AML-193 (cell line): Measurements from ENCODE around the gene STAMBP.
"Not testable (repeated sequence)": the region's sequence is repeated elsewhere in the genome, so short reads cannot be mapped to it uniquely, and the experiment has no call there.

Source experiments
- DNase-seq, 2 experiments: peaks; one replicate each; lab custom pipeline; 2025; lab: John Stamatoyannopoulos, UW

Gene STAMBP

DNA sequence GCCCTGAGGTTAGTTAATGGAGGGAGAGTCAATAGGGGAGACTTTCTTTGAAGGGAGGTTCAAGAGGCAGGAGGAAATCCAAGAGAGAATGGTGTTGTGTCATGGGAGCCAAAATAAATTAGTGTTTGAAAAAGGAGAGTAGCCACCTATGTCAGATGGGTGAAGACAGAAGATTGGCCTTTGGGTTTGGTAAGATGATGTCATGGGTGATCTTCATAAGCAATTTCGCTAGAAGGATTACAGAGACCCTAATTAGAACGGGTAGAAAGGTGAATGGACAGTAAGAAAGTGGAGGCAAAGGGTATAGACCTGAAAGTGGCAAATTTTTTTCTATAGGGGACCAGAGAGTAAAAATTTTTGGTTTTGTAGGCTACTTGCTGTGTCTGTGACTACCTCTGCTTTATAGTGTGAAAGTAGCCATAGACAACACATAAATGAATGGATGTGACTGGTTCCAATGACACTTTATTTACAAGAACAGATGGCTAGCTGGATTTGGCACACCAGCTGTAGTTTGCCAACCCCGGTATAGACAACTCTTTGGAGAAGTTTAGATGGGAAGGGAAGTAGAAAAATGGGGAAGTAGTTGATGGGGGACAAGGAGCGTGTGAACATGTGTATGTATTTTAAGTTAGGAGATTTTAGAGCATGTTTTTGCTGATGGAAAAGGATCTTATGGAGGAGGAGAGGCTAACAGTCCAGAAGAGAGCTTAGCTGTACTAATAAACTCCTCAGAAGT lies 9.3 kb downstream of the STAMBP start:
- peak; percentile 53 to 66 for DNase-seq

DNA sequence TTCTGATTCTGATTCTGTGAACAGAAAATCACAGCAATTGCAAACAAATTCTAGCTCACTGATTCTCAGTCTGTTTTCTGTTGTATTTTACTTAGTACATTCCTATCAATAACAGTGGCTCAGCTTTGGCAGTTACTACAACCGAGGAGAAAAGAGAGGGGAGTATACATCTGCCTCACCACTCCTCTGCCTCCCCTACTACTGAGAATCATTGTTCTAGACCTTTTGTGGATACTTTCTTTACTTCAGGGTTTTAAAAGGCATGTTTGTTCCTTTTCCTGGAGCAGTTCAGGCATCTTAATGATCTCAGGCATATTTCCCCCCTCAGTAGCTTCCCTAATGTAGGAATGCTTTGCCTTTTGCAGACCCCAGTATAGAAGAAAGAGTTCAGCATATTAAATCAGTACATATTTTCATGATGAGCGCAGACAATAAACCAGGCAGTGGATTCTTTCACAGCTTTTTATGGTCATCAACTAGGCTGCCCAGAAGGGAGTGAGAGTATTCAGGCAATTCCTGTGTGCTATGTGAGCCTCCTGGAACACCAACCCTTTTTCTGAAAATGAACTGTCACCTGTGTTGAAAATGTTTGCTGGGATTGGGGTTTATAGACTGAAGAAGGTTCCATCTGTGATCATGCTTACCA lies 10.3 kb downstream of the STAMBP start:
- DNase-seq = no peak

DNA sequence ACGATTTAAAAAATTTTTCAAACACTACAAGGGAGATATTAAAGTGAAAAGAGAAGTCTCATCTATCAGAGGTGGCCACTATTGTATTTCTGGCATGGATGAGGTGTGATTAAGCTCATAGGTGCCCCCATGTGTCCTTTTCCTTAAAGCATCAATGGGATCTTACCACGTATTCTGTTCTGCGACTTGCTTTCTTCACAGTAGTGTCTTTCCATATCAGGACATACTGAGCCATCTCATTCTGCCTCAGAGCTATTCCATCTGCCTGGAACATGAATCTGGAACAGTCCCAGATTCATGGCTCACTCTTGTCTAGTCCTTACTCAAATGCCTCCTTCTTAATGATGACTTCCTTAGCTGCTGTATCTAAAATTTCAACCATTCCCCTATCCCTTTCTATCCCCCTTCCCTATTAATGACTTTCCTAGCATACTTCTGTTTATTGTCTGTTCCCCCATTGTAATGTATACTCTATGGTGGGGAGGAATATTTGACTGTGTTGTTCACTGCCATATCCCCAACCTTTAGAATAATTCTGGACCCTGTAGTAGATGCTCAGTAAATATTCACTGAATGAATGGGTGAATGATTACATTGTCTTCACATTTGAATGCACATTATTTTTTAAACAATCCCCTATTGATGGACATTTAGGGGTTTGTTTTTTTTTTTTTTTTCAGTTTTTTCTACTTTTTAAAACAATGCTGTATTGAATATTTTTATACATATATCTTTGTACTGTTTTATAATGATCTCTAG lies 11.1 kb downstream of the STAMBP start:
- DNase-seq = no peak

DNA sequence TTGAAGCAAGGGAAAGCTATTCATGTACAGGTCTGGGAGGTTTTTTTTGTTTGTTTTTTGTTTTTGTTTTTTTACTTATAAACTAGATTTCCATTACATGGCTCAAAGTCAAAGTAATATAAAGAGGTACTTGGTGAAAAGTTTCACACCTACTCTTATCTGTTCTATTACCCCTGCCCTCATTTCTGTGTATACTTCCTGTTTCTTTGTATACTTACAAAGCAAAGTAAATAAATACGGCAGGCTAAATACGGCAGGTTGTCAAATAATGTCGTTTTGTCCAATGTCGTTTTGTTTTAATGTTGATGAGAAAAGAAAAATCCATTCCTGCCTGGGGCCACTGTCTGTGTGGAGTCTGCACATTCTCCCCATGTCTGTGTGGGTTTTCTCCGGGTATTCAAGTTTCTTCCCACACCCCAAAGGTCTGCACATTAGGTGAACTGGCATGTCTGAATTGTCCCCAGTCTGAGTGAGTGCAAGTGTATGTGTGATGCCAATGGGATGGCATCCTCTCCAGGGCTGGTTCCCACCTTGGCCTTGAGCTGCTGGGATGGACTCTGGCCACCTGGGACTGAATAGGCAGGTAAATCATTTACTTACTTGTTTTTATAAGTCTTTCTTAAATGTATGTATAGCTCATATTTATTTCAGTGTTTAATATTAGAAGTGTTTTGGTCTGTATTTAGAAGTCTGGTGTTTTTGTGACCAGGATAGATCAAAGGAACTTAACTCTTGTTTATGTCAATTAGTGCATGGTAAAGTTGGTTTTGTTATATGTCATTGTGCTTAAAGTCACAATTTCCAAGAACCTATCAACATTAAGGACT lies 13.4 kb downstream of the STAMBP start:
- DNase-seq = no peak

DNA sequence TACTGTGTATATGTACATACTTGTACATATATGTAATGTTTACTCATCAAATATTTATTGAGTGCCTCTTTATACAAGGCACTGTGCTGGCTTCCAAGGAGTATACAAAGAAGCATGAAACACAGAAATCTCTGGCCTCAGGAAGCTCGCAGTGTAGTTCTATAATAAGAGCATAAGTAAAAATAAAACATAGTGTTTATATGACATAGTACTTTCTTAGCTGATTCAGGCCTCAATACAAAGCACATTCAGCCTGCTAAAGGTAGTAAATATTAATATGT lies 13.9 kb downstream of the STAMBP start:
- DNase-seq = no peak

DNA sequence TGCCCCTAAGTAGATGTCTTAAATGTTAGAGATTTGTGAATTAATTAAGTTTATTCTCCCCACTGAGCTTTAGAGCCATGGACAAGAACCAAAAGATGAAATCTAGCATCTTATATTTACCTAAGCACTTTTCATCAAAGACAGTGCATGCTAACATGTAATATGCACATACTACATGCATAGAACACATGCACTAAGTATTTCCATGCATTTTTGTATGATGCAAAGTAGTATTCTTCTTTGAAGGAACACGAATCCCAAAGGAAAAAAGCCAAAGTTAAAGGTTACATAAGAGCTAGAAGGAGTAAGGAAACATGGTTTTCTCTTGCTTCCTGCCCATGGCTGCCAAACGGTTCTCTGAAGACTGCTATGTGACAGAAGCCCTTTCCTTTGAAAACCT lies 15.3 kb downstream of the STAMBP start:
- DNase-seq = no peak

DNA sequence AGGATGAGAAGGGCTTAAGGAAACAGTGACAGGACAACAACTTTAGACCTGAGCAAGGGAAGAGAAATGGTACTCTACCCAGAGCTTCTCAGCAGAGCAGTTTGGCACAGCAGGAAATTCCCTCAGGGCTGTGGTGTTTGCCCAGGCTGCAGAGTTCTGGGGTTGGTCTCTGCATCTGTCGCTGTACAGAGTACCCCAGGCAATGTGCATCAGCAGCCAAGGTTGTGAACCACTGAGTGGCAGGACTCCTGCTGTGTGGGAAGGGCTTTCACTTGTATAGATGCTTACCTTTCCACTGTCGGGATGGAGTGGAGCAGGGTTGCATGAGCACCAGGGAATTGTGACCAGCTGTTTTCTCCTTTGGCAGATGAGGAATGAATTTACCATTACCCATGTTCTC lies 21.2 kb downstream of the STAMBP start:
- no peak for DNase-seq

DNA sequence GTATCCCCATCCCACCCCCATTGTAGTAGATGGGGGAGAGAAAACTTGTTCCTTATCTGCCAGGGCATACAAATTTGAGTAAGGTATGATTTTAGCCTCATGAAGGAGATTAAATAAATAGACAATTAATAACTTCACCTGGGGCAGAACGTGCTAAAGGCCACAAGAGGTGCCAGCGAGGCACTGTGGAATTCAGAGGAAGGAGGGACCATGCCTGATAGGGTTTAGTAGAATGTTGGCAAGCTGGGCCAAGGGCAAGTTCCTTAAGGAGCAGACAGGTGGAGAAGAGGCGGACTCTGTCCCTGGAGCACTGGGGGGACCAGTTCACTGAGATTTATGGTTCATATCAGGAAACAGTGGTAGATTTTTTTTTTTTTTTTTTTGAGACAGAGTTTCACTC lies 22.5 kb downstream of the STAMBP start:
- DNase-seq = peak; percentile 18 to 31

DNA sequence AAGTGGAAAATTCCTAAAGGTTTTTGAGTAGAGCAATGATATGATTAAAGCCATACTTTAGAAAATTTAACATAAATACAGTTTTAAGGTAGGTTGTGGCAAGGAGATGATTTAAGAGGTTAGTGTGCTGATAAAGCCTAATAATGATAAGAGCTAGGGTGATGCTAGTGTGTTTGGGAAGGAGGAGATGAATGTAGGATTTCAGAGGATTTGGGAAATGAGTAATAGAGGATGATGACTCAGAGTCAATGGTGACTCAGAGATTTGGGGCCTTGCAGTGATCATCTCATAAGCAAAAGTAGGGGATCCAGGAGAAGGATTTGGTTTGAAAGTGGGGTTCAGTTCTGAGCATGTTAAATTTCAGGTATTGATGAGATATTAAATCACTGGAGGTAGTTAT lies 23.3 kb downstream of the STAMBP start:
- DNase-seq = no peak

DNA sequence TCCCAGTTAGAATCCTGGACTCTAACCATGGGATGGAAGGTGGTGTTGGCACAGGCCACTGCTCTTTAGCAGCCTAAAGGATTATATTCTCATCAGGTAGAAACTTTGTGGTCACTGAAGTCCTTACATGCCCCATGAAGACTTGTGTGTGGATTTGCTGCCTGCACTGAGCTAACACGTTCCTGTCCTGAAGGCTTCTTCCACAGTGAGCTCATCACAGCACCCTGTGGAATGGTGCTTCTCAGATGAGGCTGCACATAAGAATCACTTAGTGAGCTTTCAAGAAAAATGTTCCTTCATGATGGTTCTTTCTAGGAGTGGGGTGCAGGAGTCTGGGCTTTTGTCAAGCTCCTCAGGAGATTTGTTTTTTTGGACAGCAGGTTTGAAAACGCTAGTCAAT lies 26.8 kb downstream of the STAMBP start:
- no peak for DNase-seq

DNA sequence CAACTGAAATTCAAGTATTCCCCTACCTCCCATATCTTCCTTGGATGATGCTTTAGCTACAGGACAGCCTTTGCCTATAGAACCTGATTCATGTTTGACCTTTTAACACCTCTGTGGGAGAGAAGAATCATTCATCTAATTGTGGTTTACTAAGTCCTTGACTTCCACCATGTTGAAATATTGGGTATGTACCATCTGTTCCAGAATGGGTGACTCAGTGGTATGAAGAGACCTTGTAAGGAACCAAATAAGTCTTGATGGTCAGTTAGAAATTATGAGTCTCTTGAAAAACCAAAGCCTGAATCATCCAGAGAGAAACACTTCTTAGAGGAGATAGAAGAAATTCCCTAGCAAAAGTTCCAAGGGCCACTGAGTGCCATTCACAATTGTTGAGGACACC lies 27.5 kb downstream of the STAMBP start:
- no peak for DNase-seq

DNA sequence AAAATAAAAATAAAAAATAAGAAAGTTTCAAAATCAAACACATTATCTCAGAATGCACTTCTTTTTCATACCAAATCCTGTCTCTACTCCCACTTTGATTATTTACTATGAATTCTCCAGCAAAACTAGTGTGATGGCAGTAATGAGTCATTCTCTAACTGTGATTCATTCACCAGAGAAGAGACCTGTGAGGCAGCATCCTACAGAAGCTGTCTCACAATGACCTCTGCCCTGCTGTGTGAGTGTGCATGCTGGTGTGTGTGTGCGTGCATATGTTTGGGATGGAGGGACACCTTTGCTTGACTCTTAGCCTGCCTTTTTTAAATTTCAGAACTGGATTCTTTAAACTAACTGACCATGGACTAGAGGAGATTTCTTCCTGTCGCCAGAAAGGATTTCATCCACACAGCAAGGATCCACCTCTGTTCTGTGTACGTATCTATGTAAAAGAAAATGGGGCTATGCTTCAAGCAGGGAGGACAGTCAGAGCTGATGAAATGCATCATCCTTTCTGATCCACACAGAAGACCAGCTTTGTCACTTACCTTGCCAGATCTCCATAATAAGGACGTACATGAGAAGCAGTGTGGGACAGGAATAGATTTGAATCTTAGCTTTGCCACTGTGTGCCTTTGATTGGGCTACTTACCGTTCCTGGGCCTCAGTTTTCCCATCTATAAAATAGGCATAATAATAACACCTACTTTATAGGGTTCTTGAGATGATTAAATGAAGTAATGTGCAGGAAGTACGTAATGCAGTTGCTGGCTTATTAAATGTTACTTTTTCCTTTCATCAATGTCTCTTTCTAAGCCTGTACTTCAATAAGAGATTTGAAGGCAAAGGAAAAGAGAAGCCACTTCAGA lies 31.2 kb downstream of the STAMBP start:
- DNase-seq = no peak

DNA sequence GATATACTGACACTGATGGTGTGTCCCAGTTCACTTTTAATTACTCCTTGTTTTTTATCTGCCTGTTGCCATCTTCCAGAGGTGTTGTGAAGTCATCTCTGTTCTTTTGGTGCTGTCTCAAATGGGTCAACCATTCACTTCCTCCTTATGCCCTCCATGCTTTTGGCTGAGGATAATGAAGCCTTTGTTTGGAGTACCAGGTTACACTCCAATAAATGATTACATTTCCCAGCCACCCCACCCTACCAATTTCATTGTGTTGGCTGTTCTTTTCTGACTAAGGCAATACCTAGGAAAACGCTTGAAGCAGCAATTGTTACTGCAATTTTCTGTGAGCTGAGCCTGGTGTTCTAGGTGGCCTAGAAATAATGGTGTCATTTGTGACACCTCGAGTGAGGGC lies 34.2 kb downstream of the STAMBP start:
- DNase-seq = no peak

DNA sequence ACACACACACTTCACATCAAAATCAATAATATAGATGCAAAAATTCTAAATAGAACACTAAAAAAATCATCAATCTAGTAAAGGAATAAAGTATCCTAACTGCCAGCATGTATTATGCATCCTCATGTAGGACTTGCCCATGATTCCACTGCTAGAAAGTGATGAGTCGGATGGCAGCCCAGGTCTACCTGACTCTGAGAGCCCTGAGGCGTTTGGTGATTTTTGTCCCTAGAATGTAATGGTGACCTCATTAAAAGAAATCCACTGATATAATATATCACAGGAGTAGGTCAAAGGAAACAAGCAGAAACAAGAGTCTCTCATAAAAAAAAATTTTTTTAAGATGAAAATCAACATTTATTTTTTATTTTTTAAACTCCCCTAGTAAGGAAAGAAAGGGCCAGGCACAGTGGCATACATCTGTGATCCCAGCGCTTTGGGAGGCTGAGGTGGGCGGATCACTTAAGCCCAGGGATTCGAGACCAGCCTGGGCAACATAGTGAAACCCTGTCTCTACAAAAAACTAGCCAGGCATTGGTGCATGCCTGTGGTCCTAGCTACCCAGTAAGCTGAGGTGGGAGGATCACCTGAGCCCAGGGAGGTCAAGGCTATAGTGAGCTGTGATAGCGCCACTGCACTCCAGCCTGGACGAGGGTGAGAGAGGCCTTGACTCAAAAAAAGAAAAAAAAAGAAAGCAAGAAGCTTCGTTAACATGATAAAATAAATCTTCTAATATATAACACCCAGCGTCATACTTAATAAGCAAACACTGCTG lies 39.6 kb downstream of the STAMBP start:
- no peak for DNase-seq

DNA sequence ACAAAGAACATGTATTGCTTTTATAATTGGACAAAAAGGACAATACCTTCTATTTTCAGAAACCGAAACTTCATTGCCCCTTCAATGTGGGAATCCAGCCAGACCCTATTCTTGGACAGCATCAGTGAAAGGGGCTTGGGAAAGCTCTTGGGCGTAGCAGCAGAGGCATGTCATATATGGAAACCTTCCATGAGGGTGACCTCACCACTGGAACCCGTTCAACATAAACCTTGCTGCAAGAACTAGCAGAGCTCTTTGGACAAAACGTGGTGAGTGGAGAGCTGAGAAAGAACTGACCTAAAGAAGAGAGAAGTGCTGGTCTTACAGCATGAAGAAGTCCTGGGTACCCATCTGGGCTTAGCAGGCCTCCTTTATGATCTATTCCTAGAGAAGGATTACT lies 41.3 kb downstream of the STAMBP start:
- no peak for DNase-seq

DNA sequence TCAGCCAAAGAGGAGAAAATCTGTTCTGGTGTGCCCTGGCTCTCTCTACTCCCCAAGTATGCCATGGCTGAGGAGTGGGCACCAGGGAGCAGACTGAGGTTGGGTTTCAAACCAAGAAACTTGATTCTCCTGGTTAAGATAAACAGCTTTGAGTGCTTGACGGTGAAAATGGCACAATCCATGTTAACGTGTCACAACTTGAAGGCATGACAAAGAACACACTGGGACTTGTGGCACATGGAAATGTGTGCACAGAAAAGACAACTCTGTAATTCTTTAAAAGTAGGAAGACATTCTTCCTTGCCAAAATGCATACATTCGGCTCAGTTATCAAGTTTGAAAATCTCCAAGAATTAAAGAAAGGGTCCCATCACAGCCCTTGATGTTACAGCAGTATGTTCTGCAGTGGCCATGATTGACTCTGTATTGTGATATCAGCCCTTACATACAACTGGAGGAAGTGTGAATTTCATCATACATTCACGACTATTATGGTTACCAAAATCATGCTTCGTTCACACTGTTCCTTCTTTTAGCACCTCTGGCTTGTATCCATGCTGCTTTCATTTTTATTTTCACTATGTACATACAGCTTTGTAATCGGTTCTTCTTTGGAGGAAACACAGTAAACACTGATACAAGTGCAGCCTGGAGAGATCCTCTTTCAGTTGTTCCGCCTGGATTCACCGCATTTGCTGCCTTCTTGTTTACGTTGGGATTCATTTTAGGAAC lies 48.5 kb downstream of the STAMBP start:
- DNase-seq = peak; percentile 71 to 74

DNA sequence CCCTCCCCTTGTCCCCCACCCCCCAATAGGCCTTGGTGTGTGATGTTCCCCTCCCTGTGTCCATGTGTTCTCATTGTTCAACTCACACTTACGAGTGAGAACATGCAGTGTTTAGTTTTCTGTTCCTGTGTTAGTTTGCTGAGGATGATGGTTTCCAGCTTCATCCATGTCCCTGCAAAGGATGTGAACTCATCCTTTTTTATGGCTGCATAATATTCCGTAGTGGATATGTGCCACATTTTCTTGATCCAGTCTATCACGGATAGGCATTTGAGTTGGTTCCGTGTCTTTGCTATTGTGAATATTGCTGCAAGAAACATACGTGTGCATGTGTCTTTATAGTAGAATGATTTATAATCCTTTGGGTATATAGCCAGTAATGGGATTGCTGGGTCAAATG lies 49.2 kb downstream of the STAMBP start:
- not testable (repeated sequence) for DNase-seq

DNA sequence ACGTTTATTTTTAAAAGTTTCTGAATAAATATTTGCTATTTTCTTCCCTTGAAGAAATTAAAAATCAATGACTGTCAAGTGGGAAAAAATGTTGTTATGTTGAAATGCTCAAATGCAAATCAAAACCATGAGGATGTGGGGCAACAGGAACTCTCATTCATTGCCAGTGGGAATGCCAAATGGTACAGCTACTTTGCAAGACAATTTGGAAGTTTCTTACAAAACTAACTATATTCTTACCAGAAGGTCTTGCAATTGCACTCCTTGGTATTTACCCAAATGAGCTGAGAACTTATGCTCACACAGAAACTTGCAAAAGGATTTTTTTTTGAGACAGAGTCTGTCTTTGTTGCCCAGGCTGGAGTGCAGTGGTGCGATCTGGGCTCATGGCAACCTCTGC lies 56.6 kb downstream of the STAMBP start:
- no peak for DNase-seq

DNA sequence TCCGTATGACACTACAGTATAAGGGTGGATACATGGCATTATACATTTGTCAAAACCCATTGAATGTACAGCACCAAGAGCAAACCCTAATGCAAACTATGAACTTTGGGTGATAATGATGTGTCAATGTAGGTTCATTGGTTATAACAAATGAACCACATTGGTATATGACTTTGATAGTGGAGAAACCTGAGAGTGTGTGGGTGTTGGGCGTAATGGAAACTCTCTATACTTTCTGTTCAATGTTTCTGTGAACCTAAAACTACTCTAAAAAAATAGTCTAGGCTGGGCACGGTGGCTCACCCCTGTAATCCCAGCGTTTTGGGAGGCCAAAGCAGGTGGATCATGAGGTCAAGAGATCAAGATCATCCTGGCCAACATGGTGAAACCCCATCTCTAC lies 57.6 kb downstream of the STAMBP start:
- DNase-seq = no peak
